Stimulated activated CD4-positive, alpha-beta T cell treated with anti-CD3 and anti-CD28 coated beads, TNF-alpha, amount 100 ng/mL, for 24 hours (primary cell): ENCODE results near the gene ACBD6.

Source experiments
- DNase-seq, 3 experiments: peaks; one replicate each; pipeline ENCODE4 v3.0.0-alpha.2; 2020; ENCODE audit warnings: low read depth in 3 of 3

The ACBD6 gene

GRCh38 chr1:180270530-180271271 is 231.7 kb downstream of the ACBD6 start:
- no peak for DNase-seq

- no peak for DNase-seq
Observed at GRCh38 chr1:180269645-180270529, 232.5 kb downstream of the ACBD6 start.

GRCh38 chr1:180268556-180269075 is 233.8 kb downstream of the ACBD6 start:
- DNase-seq, result no peak

GRCh38 chr1:180267761-180268555 is 234.4 kb downstream of the ACBD6 start:
- no peak for DNase-seq

- no peak for DNase-seq
Observed at GRCh38 chr1:180267211-180267561, 235.2 kb downstream of the ACBD6 start.

GRCh38 chr1:180266275-180267210 is 235.8 kb downstream of the ACBD6 start:
- DNase-seq, result no peak

- no peak for DNase-seq
Observed at GRCh38 chr1:180265871-180266270, 236.5 kb downstream of the ACBD6 start.

- DNase-seq, result no peak
Observed at GRCh38 chr1:180265201-180265600, 237.2 kb downstream of the ACBD6 start.

- no peak for DNase-seq
Observed at GRCh38 chr1:180264595-180264994, 237.8 kb downstream of the ACBD6 start.

- no peak for DNase-seq
Observed at GRCh38 chr1:180262628-180263488, 239.5 kb downstream of the ACBD6 start.

GRCh38 chr1:180261524-180262155 is 240.7 kb downstream of the ACBD6 start:
- no peak for DNase-seq

GRCh38 chr1:180261030-180261429 is 241.3 kb downstream of the ACBD6 start:
- DNase-seq, result no peak

GRCh38 chr1:180260541-180260940 is 241.8 kb downstream of the ACBD6 start:
- no peak for DNase-seq

GRCh38 chr1:180259431-180260338 is 242.7 kb downstream of the ACBD6 start:
- no peak for DNase-seq

GRCh38 chr1:180258935-180259334 is 243.4 kb downstream of the ACBD6 start:
- DNase-seq, result no peak

- no peak for DNase-seq
Observed at GRCh38 chr1:180258290-180258689, 244.1 kb downstream of the ACBD6 start.

GRCh38 chr1:180257486-180257885 is 244.9 kb downstream of the ACBD6 start:
- DNase-seq, result no peak

- no peak for DNase-seq
Observed at GRCh38 chr1:180257028-180257386, 245.4 kb downstream of the ACBD6 start.
